Measurements from ENCODE around the gene RPE. TPM values are rescaled to one million over a fixed set of nuclear protein-coding genes. Genes with fewer than 3 reads are reported as not detected.

Gene RPE
- polyA plus RNA-seq, 1 donor (not counting 4 experiments of a cell fraction or from before 2014, with no cell fraction given) = 69.6 TPM

GRCh38 chr2:210009896-210010295 lies 7.5 kb downstream of the RPE start:
- Histone ChIP-seq H3K27me3 (ENCODE audit: control insufficient read depth, extremely low read depth, insufficient read depth, low read length) (no peaks in the 10 kb centered on the region), H3K9me1 (ENCODE audit: control insufficient read depth, extremely low read depth, insufficient read depth, low read length) (no peaks in the 10 kb centered on the region), H3K4me2 (ENCODE audit: control insufficient read depth, extremely low read depth, insufficient read depth, low read depth, low read length) (no peak overlapping the region), H3K36me3 (ENCODE audit: control insufficient read depth in 2 of 2, extremely low read depth in 1 of 2, insufficient read depth in 2 of 2, low read length in 2 of 2) (peaks cover 7 to 8% of the 10 kb centered on the region in 2 experiments), H3K4me3 (ENCODE audit: control insufficient read depth in 2 of 3, extremely low read depth in 1 of 3, insufficient read depth in 2 of 3, low read depth in 1 of 3, low read length in 3 of 3) (no peak overlapping the region), H3K9me3 (ENCODE audit: control insufficient read depth, low read depth, low read length) (no peaks in the 10 kb centered on the region), H3K27ac (ENCODE audit: control insufficient read depth, insufficient read depth, low read length) (no peak overlapping the region), H2AFZ (ENCODE audit: control insufficient read depth, low read length) (no peak overlapping the region), H3K4me1 (ENCODE audit: control insufficient read depth, extremely low read depth, insufficient read depth, low read length) (peaks cover 4% of the 10 kb centered on the region), H4K20me1 (ENCODE audit: control insufficient read depth, extremely low read depth, insufficient read depth, low read length) (peaks cover 3% of the 10 kb centered on the region), H3K9ac (ENCODE audit: control insufficient read depth, extremely low read depth, insufficient read depth, low read length) (no peak overlapping the region), H3K79me2 (ENCODE audit: control insufficient read depth, insufficient read depth, low read length) (peaks cover 88% of the 10 kb centered on the region)
- TF ChIP-seq EZH2 (IDR thresholded peaks at IDR 0.05; ENCODE audit: low read length) (no peak), CTCF (optimal IDR thresholded peaks at IDR 0.05 in 1 of 3, IDR thresholded peaks at IDR 0.05 in 1 of 3, conservative IDR thresholded peaks at IDR 0.05 in 1 of 3; ENCODE audit: extremely low read depth in 1 of 3, insufficient read depth in 2 of 3, low read length in 3 of 3) (no peak)
- no peak for DNase-seq (ENCODE audit: low read depth, low spot score)
- FAIRE-seq = no peak
- dilution Hi-C loops (cut with MboI; ENCODE audit: extremely low pct_ligation_motif_present, low sequenced_read_pairs) = no loop called here

DNA sequence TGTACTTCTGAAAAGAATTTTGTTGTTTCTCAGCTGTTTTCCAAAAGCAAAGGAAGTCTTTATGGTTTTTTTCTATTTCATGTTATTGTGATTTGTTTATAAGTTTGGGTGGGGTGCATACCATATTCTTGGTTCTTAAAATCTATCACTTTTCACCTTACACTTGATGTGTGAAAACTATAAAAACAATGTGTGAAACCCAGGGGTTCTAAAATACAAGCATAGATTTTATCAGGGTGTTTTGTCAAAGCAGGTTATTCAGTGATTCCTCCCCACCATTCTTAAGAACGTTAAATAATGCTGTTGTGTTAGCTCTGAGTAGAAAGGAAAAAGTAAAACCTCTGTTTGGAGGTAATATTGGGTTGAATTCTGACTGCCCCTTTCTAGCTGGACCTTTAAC lies 17.7 kb downstream of the RPE start:
- H3K79me2 ChIP-seq (ENCODE audit: control insufficient read depth, insufficient read depth, low read length) = peaks cover 3% of the 10 kb centered on the region
- dilution Hi-C loops (cut with MboI; ENCODE audit: extremely low pct_ligation_motif_present, low sequenced_read_pairs) = no loop called here
- no peak overlapping the region for H3K9ac ChIP-seq (ENCODE audit: control insufficient read depth, extremely low read depth, insufficient read depth, low read length)
- H4K20me1 ChIP-seq (ENCODE audit: control insufficient read depth, extremely low read depth, insufficient read depth, low read length) = peaks cover 2% of the 10 kb centered on the region
- FAIRE-seq (no peak), DNase-seq (ENCODE audit: low read depth, low spot score) (no peak)
- H3K27ac ChIP-seq (ENCODE audit: control insufficient read depth, insufficient read depth, low read length) = no peak overlapping the region
- no peaks in the 10 kb centered on the region for H3K9me3 ChIP-seq (ENCODE audit: control insufficient read depth, low read depth, low read length)
- no peak overlapping the region for H3K4me2 ChIP-seq (ENCODE audit: control insufficient read depth, extremely low read depth, insufficient read depth, low read depth, low read length)
- H3K36me3 ChIP-seq (ENCODE audit: control insufficient read depth in 2 of 2, extremely low read depth in 1 of 2, insufficient read depth in 2 of 2, low read length in 2 of 2) = peaks cover 5 to 12% of the 10 kb centered on the region in 2 experiments
- no peaks in the 10 kb centered on the region for H3K4me1 ChIP-seq (ENCODE audit: control insufficient read depth, extremely low read depth, insufficient read depth, low read length)
- no peak overlapping the region for H2AFZ ChIP-seq (ENCODE audit: control insufficient read depth, low read length)
- no peaks in the 10 kb centered on the region for H3K27me3 ChIP-seq (ENCODE audit: control insufficient read depth, extremely low read depth, insufficient read depth, low read length)
- H3K4me3 ChIP-seq (ENCODE audit: control insufficient read depth in 2 of 3, extremely low read depth in 1 of 3, insufficient read depth in 2 of 3, low read depth in 1 of 3, low read length in 3 of 3) = no peak overlapping the region
- TF ChIP-seq EZH2 (IDR thresholded peaks at IDR 0.05; ENCODE audit: low read length) (no peak), CTCF (optimal IDR thresholded peaks at IDR 0.05 in 1 of 3, IDR thresholded peaks at IDR 0.05 in 1 of 3, conservative IDR thresholded peaks at IDR 0.05 in 1 of 3; ENCODE audit: extremely low read depth in 1 of 3, insufficient read depth in 2 of 3, low read length in 3 of 3) (no peak)
- H3K9me1 ChIP-seq (ENCODE audit: control insufficient read depth, extremely low read depth, insufficient read depth, low read length) = no peaks in the 10 kb centered on the region
